22Rv1 (cell line): ENCODE results near the gene S100B.

Experiments used
- H3K27ac ChIP-seq: fragments of 450-650 bp; 2 replicates; pipeline ENCODE4 v1.5.1; 2017
- CTCF ChIP-seq: fragments of 450-650 bp; IDR thresholded peaks from 2 replicates; pipeline ENCODE4 v1.5.1; 2017; ENCODE audit warnings: mild to moderate bottlenecking
- ZFX ChIP-seq: fragments of 450-650 bp; IDR thresholded peaks from 2 replicates; pipeline ENCODE4 v1.6.1; 2017; ENCODE audit warnings: antibody characterized with exemption, borderline replicate concordance

The S100B gene

DNA sequence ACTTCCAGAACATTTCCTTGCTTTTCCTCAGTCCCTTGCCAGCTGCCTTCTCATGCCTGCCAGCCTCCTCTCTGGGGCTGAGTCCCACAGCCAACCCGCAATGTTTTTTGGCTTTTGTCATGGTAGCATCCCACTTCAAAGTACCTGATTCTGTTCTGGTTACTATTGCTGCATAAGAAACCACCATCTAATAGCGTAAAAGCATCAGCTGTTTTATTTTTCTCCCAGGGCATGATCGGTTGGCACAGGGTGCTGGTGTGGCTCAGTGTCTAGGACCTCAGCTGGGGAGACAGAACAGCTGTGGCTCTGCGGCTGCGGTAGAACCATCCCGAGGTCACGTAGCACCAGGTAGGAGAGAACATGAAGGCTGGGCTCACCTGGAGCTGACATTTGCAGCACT, 21.7 kb upstream of the S100B start:
- no peak overlapping the region for H3K27ac ChIP-seq
- TF ChIP-seq ZFX (no peak), CTCF (no peak)

- no peak overlapping the region for H3K27ac ChIP-seq
These were observed 20.9 kb upstream of the S100B start for GRCh38 chr21:46625759-46626158.

DNA sequence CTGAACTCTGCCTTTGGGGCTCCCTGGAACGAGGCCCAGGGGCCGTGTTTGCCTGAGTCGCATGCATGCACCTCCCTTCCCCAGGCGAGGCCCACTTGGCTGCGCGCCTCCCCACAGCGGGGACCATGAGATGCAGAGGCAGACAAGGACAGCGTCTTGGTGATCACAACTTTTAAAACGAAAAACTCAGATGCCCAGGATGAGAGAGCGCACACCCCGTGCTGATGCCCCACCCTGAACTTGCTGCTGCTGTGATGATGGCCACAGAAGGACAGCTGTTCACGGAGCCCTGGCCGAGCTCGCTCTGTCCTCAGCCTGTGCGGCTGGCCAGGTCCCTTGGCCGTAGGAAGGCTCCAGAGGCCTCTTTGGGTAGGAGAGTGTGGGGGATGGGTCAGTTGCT, 19.2 kb upstream of the S100B start:
- TF ChIP-seq CTCF (no peak), ZFX (no peak)
- no peak overlapping the region for H3K27ac ChIP-seq

More at GRCh38 chr21:46625759-46626158, 20.9 kb upstream of the S100B start:
- TF ChIP-seq CTCF (no peak), ZFX (no peak)

DNA sequence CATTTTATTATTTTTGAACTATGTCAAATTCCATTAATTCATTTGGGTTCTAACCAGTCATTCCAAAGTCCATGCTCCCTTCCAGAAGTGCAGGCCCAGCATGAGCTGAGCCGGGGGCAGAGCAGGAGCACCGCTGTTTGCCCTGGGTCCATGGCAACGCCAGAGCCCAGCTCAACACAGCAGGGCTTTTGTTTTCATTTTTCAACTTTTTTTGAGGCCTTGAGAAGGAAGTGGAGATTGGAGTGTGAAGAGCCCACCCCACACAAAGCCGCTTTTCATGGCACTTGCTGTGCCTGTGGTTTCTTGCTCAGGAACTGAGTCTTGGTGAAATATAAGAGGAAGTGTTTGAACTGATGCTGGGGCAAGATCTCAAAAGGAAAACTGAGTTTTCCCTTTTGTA, 17.3 kb upstream of the S100B start:
- no peak overlapping the region for H3K27ac ChIP-seq
- TF ChIP-seq CTCF (no peak), ZFX (no peak)

GRCh38 chr21:46621457-46622182, 16.7 kb upstream of the S100B start:
- H3K27ac ChIP-seq, result no peak overlapping the region
- TF ChIP-seq CTCF (no peak), ZFX (no peak)

DNA sequence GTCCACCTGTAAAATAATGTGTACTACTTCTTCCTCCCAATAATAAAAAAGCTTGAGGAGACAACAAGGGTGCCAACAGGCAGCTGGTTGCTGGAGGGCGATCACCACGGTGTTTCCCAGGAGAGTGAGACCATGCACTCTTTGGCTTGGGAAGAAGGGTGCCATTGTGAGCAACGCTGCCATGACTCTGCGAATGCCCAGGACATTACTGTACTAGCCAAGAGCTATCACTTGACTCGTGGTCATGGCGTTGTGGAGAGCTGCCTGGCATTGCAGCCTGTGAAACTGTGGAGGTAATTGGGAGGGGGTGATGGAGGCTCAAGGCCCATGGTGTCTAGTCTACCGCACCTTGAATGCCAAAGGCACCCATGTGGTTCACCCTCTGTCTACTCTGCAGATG, 16.0 kb upstream of the S100B start:
- H3K27ac ChIP-seq, result no peak overlapping the region
- TF ChIP-seq ZFX (no peak), CTCF (no peak)

- H3K27ac ChIP-seq, result no peak overlapping the region
- TF ChIP-seq CTCF, result no peak
- TF ChIP-seq ZFX, result no peak
These were observed 15.0 kb upstream of the S100B start for GRCh38 chr21:46619846-46620245.
